Ascending aorta (tissue), 2 donors: Measurements from ENCODE around the gene GREB1. TPM values are rescaled to one million over a fixed set of nuclear protein-coding genes. Genes with fewer than 3 reads are reported as not detected.

Experiments
- DNase-seq, 2 donors: peaks; one replicate each; pipeline ENCODE4 v3.0.0-alpha.2; 2019; ENCODE audit warnings: low spot score in 2 of 2
- H3K27ac ChIP-seq, 2 donors: fragments of 200-600 bp; sonication (generic); one replicate each; pipeline ENCODE4 v1.5.1; 2016 to 2017; ENCODE audit warnings: mild to moderate bottlenecking in 1 of 2
- H3K27me3 ChIP-seq: fragments of 200-600 bp; sonication (generic); one replicate; pipeline ENCODE4 v1.5.1; 2017
- H3K36me3 ChIP-seq, 2 donors: fragments of 200-600 bp; sonication (generic); one replicate each; pipeline ENCODE4 v1.5.1; 2016
- H3K4me1 ChIP-seq, 2 donors: fragments of 200-600 bp; sonication (generic); one replicate each; pipeline ENCODE4 v1.5.1; 2016 to 2017; ENCODE audit warnings: mild to moderate bottlenecking in 1 of 2
- H3K4me3 ChIP-seq, 2 donors: fragments of 200-600 bp; sonication (generic); one replicate each; pipeline ENCODE4 v1.5.1; 2016 to 2017; ENCODE audit warnings: mild to moderate bottlenecking in 1 of 2
- H3K9me3 ChIP-seq, 2 donors: fragments of 200-600 bp; sonication (generic); one replicate each; pipeline ENCODE4 v1.5.1; 2016
- intact Hi-C: fragments of 100-400 bp; cut with DNase I; formaldehyde crosslinking; loops from one replicate; pipeline ENCODE4 v1.15.1; 2023
- total RNA-seq: library from RNA; depleted of rRNA; stranded (reverse); fragments of >200 nt; gene quantifications from one replicate; pipeline ENCODE4 v1.1.0, GENCODE V29; 2016
- TF ChIP-seq, protein P1 (sequence below), 3 experiments: fragments of 200-600 bp in 2 of 3; fragments of 450-650 bp in 1 of 3; sonication (generic) in 2 of 3; IDR thresholded peaks; one replicate each; pipeline ENCODE4 v1.5.1; 2016 to 2019; ENCODE audit warnings: antibody characterized with exemption in 3 of 3, mild to moderate bottlenecking in 1 of 3, moderate library complexity in 1 of 3

GREB1 gene
- total RNA-seq, 1 donor from 2014 or later: 5.9 TPM

GRCh38 chr2:11598228-11598731 is 64.4 kb downstream of the GREB1 start:
- Histone ChIP-seq H3K27me3 (no peaks in the 10 kb centered on the region), H3K4me1 (no peaks in the 10 kb centered on the region), H3K4me3 (no peak overlapping the region), H3K9me3 (no peaks in the 10 kb centered on the region), H3K36me3 (no peaks in the 10 kb centered on the region), H3K27ac (no peak overlapping the region)
- TF ChIP-seq, protein P1, sequence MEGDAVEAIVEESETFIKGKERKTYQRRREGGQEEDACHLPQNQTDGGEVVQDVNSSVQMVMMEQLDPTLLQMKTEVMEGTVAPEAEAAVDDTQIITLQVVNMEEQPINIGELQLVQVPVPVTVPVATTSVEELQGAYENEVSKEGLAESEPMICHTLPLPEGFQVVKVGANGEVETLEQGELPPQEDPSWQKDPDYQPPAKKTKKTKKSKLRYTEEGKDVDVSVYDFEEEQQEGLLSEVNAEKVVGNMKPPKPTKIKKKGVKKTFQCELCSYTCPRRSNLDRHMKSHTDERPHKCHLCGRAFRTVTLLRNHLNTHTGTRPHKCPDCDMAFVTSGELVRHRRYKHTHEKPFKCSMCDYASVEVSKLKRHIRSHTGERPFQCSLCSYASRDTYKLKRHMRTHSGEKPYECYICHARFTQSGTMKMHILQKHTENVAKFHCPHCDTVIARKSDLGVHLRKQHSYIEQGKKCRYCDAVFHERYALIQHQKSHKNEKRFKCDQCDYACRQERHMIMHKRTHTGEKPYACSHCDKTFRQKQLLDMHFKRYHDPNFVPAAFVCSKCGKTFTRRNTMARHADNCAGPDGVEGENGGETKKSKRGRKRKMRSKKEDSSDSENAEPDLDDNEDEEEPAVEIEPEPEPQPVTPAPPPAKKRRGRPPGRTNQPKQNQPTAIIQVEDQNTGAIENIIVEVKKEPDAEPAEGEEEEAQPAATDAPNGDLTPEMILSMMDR (IDR thresholded peaks at IDR 0.05): no peak
- intact Hi-C loops: no loop called here
- no peak for DNase-seq

DNA sequence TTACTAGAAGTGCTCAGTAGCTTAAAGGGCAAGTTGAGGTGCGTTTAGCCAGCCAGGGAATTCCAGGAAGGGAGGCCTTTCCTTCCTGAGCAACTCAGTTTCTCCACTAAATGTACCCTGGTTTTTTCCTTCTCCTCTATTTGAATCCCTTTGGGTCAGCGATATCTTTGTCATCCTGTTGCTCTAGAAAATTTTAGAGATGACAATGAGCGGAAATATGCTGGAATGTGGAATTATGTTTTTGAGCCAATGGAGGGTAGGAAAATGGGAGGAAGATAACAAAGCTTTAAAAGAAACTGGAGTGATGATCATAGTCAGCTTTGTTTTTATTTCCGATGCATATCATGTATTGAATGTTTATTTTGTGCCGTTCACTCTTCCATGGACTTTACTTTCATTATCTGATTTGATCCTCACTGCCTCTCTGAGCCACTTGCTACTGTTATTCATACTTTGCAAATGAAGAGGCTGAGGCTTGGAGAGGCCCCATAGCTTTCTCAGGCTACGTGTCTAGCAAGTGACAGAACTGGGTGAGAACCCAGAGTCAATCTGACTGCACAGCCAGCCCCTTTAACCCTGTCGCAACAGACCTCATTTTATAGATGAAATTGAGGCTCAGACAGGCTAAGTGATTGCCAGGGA is 68.8 kb downstream of the GREB1 start:
- Histone ChIP-seq H3K4me1 (no peaks in the 10 kb centered on the region), H3K9me3 (no peaks in the 10 kb centered on the region), H3K27ac (no peak overlapping the region), H3K4me3 (no peak overlapping the region), H3K36me3 (no peaks in the 10 kb centered on the region), H3K27me3 (no peaks in the 10 kb centered on the region)
- intact Hi-C loops: no loop called here
- TF ChIP-seq, protein P1 (IDR thresholded peaks at IDR 0.05): no peak
- no peak for DNase-seq

- intact Hi-C loops: no loop called here
- TF ChIP-seq, protein P1 (IDR thresholded peaks at IDR 0.05): no peak
- no peak for DNase-seq
These were observed 76.9 kb downstream of the GREB1 start for GRCh38 chr2:11610624-11611242.

GRCh38 chr2:11611251-11611650 is 77.4 kb downstream of the GREB1 start:
- TF ChIP-seq, protein P1 (IDR thresholded peaks at IDR 0.05): no peak
- H3K36me3 ChIP-seq: no peaks in the 10 kb centered on the region
- H3K4me1 ChIP-seq: no peaks in the 10 kb centered on the region
- no peak overlapping the region for H3K4me3 ChIP-seq
- DNase-seq: no peak
- intact Hi-C loops: no loop called here
- H3K27ac ChIP-seq: no peak overlapping the region
- H3K9me3 ChIP-seq: no peaks in the 10 kb centered on the region
- no peaks in the 10 kb centered on the region for H3K27me3 ChIP-seq

More at GRCh38 chr2:11610624-11611242, 76.9 kb downstream of the GREB1 start:
- no peaks in the 10 kb centered on the region for H3K9me3 ChIP-seq
- H3K36me3 ChIP-seq: no peaks in the 10 kb centered on the region
- H3K4me3 ChIP-seq: no peak overlapping the region
- no peak overlapping the region for H3K27ac ChIP-seq
- H3K4me1 ChIP-seq: no peaks in the 10 kb centered on the region
- no peaks in the 10 kb centered on the region for H3K27me3 ChIP-seq

- Histone ChIP-seq H3K27me3 (no peaks in the 10 kb centered on the region), H3K9me3 (no peaks in the 10 kb centered on the region), H3K4me1 (no peaks in the 10 kb centered on the region), H3K4me3 (no peak overlapping the region), H3K27ac (no peak overlapping the region), H3K36me3 (no peaks in the 10 kb centered on the region)
- TF ChIP-seq, protein P1 (IDR thresholded peaks at IDR 0.05): no peak
- intact Hi-C loops: no loop called here
- DNase-seq: no peak
These were observed 78.8 kb downstream of the GREB1 start for GRCh38 chr2:11612553-11613215.
